HCT116 (cell line): ENCODE results near the gene C12orf57. TPM values are rescaled to one million over a fixed set of nuclear protein-coding genes. Genes with fewer than 3 reads are reported as not detected.

Experiments used
- ATAC-seq: fragments of 200-7000 bp; cut with Tn5 transposase; 2 replicates; pipeline ENCODE4 v1.9.1; 2020; ENCODE audit warnings: mild to moderate bottlenecking, moderate library complexity
- BruUV-seq: library from RNA; stranded (reverse); fragments of 400-500 nt; replicated peaks from 2 replicates; lab custom pipeline; 2021; lab: Mats Ljungman, UMichigan
- CTCF ChIA-PET: fragments of 300-600 bp; sonication (Branson Sonifier 250); formaldehyde crosslinking; loops from one replicate; lab custom pipeline; 2021; ENCODE audit warnings: antibody characterized with exemption; lab: Charles Lee
- POLR2A ChIA-PET: fragments of 300-600, 350-600 bp; sonication (Branson Sonifier 250); formaldehyde crosslinking; loops from one replicate; lab custom pipeline; 2021; ENCODE audit warnings: antibody characterized with exemption; lab: Charles Lee
- RAD21 ChIA-PET, 2 experiments: fragments of 300-600 bp; sonication (Branson Sonifier 250); formaldehyde crosslinking; loops; one replicate each; lab custom pipeline; 2023; ENCODE audit warnings: low total read pairs in 2 of 2; ENCODE audit not compliant: uncharacterized antibody in 2 of 2, unreplicated experiment in 2 of 2, low non-redundant PET in 1 of 2; lab: Charles Lee
- DNase-seq: peaks from one replicate; pipeline ENCODE4 v3.0.0-alpha.2; 2010; ENCODE audit warnings: low read depth, low spot score
- H2AFZ ChIP-seq: fragments of 200-600 bp; shearing (Covaris generic), sonication (generic); 2 replicates; pipeline ENCODE4 v1.6.1; 2017; ENCODE audit warnings: low read depth, mixed run types, mixed read lengths, antibody characterized with exemption, low read length; ENCODE audit not compliant: poor library complexity, severe bottlenecking
- H3K27ac ChIP-seq: 2 replicates; pipeline ENCODE4 v1.5.1; 2012; ENCODE audit warnings: low read depth, low read length
- H3K27me3 ChIP-seq: fragments of 200-600 bp; sonication (generic); 2 replicates; pipeline ENCODE4 v1.6.1; 2016; ENCODE audit warnings: mixed run types, low read length, mixed read lengths; ENCODE audit not compliant: insufficient read depth
- H3K36me3 ChIP-seq, 2 experiments: fragments of 200-500 bp in 1 of 2; fragments of 200-600 bp in 1 of 2; sonication (Bioruptor generic) in 1 of 2; sonication (generic) in 1 of 2; 2 replicates each; pipeline versions ENCODE4 v1.5.1 to v1.6.1; 2014 to 2016; ENCODE audit warnings: low read length in 2 of 2, inconsistent platforms in 1 of 2, mixed read lengths in 1 of 2, mixed run types in 1 of 2; ENCODE audit not compliant: insufficient read depth in 2 of 2, control insufficient read depth in 1 of 2
- H3K4me1 ChIP-seq, 2 experiments: fragments of 200-600 bp in 1 of 2; sonication (generic) in 1 of 2; 2 replicates each; pipeline versions ENCODE4 v1.5.1 to v1.6.1; 2012 to 2017; ENCODE audit warnings: low read length in 2 of 2, inconsistent platforms in 1 of 2, mild to moderate bottlenecking in 1 of 2, mixed read lengths in 1 of 2, mixed run types in 1 of 2, moderate library complexity in 1 of 2; ENCODE audit not compliant: insufficient read depth in 2 of 2, control insufficient read depth in 1 of 2
- H3K4me2 ChIP-seq: fragments of 200-600 bp; sonication (generic); 2 replicates; pipeline ENCODE4 v1.6.1; 2017; ENCODE audit warnings: mixed run types, low read length, mixed read lengths
- H3K4me3 ChIP-seq, 2 experiments: fragments of 200-600 bp in 1 of 2; sonication (generic) in 1 of 2; replicated peaks in 1 of 2; 2 replicates each; pipeline ENCODE4 v1.5.1; 2011 to 2016; ENCODE audit warnings: low read length in 2 of 2, control low read depth in 1 of 2, low read depth in 1 of 2, mild to moderate bottlenecking in 1 of 2, mixed read lengths in 1 of 2, mixed run types in 1 of 2
- H3K79me2 ChIP-seq: fragments of 200-600 bp; sonication (generic); 2 replicates; pipeline ENCODE4 v1.6.1; 2017; ENCODE audit warnings: mild to moderate bottlenecking, mixed run types, low read length, moderate library complexity, mixed read lengths; ENCODE audit not compliant: insufficient read depth
- H3K9ac ChIP-seq: fragments of 200-600 bp; sonication (generic); 2 replicates; pipeline ENCODE4 v1.6.1; 2016; ENCODE audit warnings: low read length, mixed read lengths
- H3K9me2 ChIP-seq: fragments of 200-600 bp; sonication (generic), shearing (Covaris generic); 2 replicates; pipeline ENCODE4 v1.6.1; 2017; ENCODE audit warnings: mixed run types, mild to moderate bottlenecking, moderate library complexity; ENCODE audit not compliant: insufficient read depth
- H3K9me3 ChIP-seq, 2 experiments: fragments of 200-500 bp in 1 of 2; fragments of 200-600 bp in 1 of 2; sonication (Bioruptor generic) in 1 of 2; sonication (generic) in 1 of 2; 2 replicates each; pipeline ENCODE4 v1.6.1; 2014 to 2017; ENCODE audit warnings: low read length in 2 of 2, mixed read lengths in 2 of 2, inconsistent platforms in 1 of 2, low read depth in 1 of 2, mild to moderate bottlenecking in 1 of 2, mixed run types in 1 of 2, moderate library complexity in 1 of 2; ENCODE audit not compliant: control insufficient read depth in 1 of 2, insufficient read depth in 1 of 2
- H4K20me1 ChIP-seq: fragments of 200-600 bp; sonication (generic), shearing (Covaris generic); 2 replicates; pipeline ENCODE4 v1.6.1; 2017; ENCODE audit warnings: mixed run types, mild to moderate bottlenecking, moderate library complexity; ENCODE audit not compliant: insufficient read depth
- CEBPB ChIP-seq: IDR thresholded peaks from 2 replicates; pipeline ENCODE4 v1.6.1; 2012; ENCODE audit warnings: low read depth
- CTCF ChIP-seq, 3 experiments: fragments of 200-600 bp in 1 of 3; sonication (generic) in 1 of 3; IDR thresholded peaks in 2 of 3; conservative IDR thresholded peaks in 1 of 3; 2 replicates each; pipeline ENCODE4 v1.5.1; 2012 to 2017; ENCODE audit warnings: low read depth in 2 of 3, low read length in 2 of 3, antibody characterized with exemption in 1 of 3, borderline replicate concordance in 1 of 3, control low read depth in 1 of 3, mild to moderate bottlenecking in 1 of 3, mixed read lengths in 1 of 3, mixed run types in 1 of 3, moderate library complexity in 1 of 3; ENCODE audit not compliant: insufficient read depth in 1 of 3
- EGR1 ChIP-seq: IDR thresholded peaks from 2 replicates; pipeline ENCODE4 v1.6.1; 2012; ENCODE audit warnings: low read depth
- ELF1 ChIP-seq: IDR thresholded peaks from 2 replicates; pipeline ENCODE4 v1.6.1; 2012; ENCODE audit warnings: low read depth, borderline replicate concordance
- EZH2 ChIP-seq: fragments of 200-600 bp; sonication (generic); IDR thresholded peaks from 2 replicates; pipeline ENCODE4 v1.6.1; 2017; ENCODE audit warnings: antibody characterized with exemption, mixed run types
- EZH2phosphoT487 ChIP-seq: fragments of 200-600 bp; IDR thresholded peaks from 2 replicates; pipeline ENCODE4 v1.6.1; 2018; ENCODE audit warnings: antibody characterized with exemption, borderline replicate concordance
- FOSL1 ChIP-seq: IDR thresholded peaks from 2 replicates; pipeline ENCODE4 v1.6.1; 2012; ENCODE audit warnings: low read depth
- JUND ChIP-seq: IDR thresholded peaks from 2 replicates; pipeline ENCODE4 v1.6.1; 2012
- POLR2A ChIP-seq: IDR thresholded peaks from 2 replicates; pipeline ENCODE4 v1.7.0; 2011; ENCODE audit warnings: borderline replicate concordance; ENCODE audit not compliant: insufficient read depth, insufficient read length; ENCODE audit errors: extremely low read depth
- POLR2AphosphoS5 ChIP-seq: IDR thresholded peaks from 2 replicates; pipeline ENCODE4 v1.6.1; 2011; ENCODE audit warnings: mild to moderate bottlenecking, low read depth, low read length, moderate library complexity
- SIN3A ChIP-seq: IDR thresholded peaks from 2 replicates; pipeline ENCODE4 v1.6.1; 2012; ENCODE audit warnings: low read depth
- SRF ChIP-seq: IDR thresholded peaks from 2 replicates; pipeline ENCODE4 v1.6.1; 2012; ENCODE audit warnings: low read depth
- TCF7L2 ChIP-seq: IDR thresholded peaks from 2 replicates; pipeline ENCODE4 v1.7.0; 2011; ENCODE audit warnings: borderline replicate concordance, inconsistent platforms; ENCODE audit not compliant: insufficient read depth, insufficient read length; ENCODE audit errors: extremely low read depth
- YY1 ChIP-seq: IDR thresholded peaks from 2 replicates; pipeline ENCODE4 v1.6.1; 2011; ENCODE audit warnings: low read length, low read depth, moderate library complexity, mild to moderate bottlenecking; ENCODE audit not compliant: insufficient replicate concordance; ENCODE audit errors: extremely low read depth
- ZBTB33 ChIP-seq: IDR thresholded peaks from 2 replicates; pipeline ENCODE4 v1.6.1; 2011; ENCODE audit warnings: mild to moderate bottlenecking, low read length, moderate library complexity; ENCODE audit not compliant: insufficient replicate concordance; ENCODE audit errors: extremely low read depth
- intact Hi-C: fragments of 100-400 bp; cut with micrococcal nuclease; formaldehyde crosslinking; loops from 2 replicates; pipeline ENCODE4 v1.10.0; 2022
- total RNA-seq: library from RNA; stranded (reverse); gene quantifications from one replicate; pipeline ENCODE4 v1.2.1, GENCODE V29; 2021; ENCODE audit not compliant: unreplicated experiment
- TF ChIP-seq, protein P1 (sequence below): IDR thresholded peaks from 2 replicates; pipeline ENCODE4 v1.6.1; 2012

The C12orf57 gene
- total RNA-seq, 1 experiment from 2014 or later, result 202 TPM

DNA sequence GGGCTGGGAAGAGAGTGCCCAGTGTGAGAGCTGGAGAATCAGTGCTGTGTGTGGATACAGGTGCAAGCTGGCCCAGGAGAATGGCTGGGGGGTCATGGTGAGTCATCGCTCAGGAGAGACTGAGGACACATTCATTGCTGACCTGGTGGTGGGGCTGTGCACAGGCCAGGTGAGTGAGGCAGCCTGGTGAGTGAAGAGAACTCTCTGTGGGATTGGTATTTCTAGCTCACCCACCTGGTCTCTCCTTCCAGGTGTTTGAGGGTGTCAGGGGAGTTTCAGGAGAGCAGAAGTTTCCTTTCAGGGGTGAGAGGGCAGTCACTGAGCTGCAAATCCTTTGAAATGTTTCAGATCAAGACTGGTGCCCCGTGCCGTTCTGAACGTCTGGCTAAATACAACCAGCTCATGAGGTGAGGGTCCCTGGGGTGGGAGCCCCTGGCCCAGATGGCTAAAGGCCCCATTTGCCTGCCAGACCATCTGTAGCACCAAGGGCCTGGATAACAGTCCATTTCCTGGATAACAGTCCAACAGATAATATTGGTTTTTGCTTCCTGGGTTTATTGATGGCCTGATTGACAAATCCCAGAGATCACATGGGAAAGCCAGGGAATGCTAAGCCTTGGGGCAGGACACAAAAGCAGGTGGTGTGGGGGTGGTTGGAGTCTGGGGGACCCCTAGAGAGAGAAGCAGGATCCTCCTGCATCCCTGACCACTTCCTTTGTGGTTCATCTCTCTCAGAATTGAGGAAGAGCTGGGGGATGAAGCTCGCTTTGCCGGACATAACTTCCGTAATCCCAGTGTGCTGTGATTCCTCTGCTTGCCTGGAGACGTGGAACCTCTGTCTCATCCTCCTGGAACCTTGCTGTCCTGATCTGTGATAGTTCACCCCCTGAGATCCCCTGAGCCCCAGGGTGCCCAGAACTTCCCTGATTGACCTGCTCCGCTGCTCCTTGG is 21.6 kb upstream of the C12orf57 start:
- Histone ChIP-seq H3K4me3 (no peak overlapping the region), H4K20me1 (no peaks in the 10 kb centered on the region), H3K36me3 (peaks cover 3 to 9% of the 10 kb centered on the region in 2 experiments; a peak in 1 of 4 replicates), H2AFZ (no peak overlapping the region), H3K27me3 (no peaks in the 10 kb centered on the region), H3K27ac (no peak overlapping the region), H3K4me2 (no peak overlapping the region), H3K9me3 (no peaks in the 10 kb centered on the region), H3K79me2 (peaks cover 7% of the 10 kb centered on the region), H3K9ac (no peak overlapping the region), H3K9me2 (no peaks in the 10 kb centered on the region), H3K4me1 (peaks cover 18 to 46% of the 10 kb centered on the region in 2 experiments)
- TF ChIP-seq FOSL1, result no peak
- no peak for TF ChIP-seq EGR1
- TF ChIP-seq, protein P1, sequence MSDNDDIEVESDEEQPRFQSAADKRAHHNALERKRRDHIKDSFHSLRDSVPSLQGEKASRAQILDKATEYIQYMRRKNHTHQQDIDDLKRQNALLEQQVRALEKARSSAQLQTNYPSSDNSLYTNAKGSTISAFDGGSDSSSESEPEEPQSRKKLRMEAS, result no peak
- no peak for TF ChIP-seq EZH2
- no peak for TF ChIP-seq ZBTB33
- TF ChIP-seq CTCF (IDR thresholded peaks at IDR 0.05 in 2 of 3, conservative IDR thresholded peaks at IDR 0.05 in 1 of 3; ENCODE audit: borderline replicate concordance in 1 of 3, insufficient read depth in 1 of 3, low read depth in 2 of 3, low read length in 2 of 3), result no peak
- TF ChIP-seq JUND, result no peak
- TF ChIP-seq POLR2AphosphoS5, result no peak
- TF ChIP-seq ELF1, result no peak
- no peak for TF ChIP-seq SRF
- no peak for TF ChIP-seq CEBPB
- TF ChIP-seq YY1, result no peak
- no peak for TF ChIP-seq TCF7L2
- no peak for TF ChIP-seq SIN3A
- no peak for TF ChIP-seq EZH2phosphoT487
- no peak for TF ChIP-seq POLR2A
- intact Hi-C loops, result no loop called here
- ChIA-PET RAD21 (interaction anchor here in 1 of 2 experiments (0.6 kb wide), 1 partner anchor 174 kb away, joined by 3 read pairs; no protein-coding TSS in a partner anchor), CTCF (interaction anchor here (1.0 to 1.4 kb wide), 2 partner anchors 31 to 87 kb away, joined by 3 read pairs; no protein-coding TSS in a partner anchor), POLR2A (interaction anchor here (2.7 kb wide), 1 partner anchor 22 kb away, joined by 7 read pairs; the partner anchor contains the start of genes C12orf57 and RNU7-1)
- BruUV-seq, result no TSS peak
- DNase-seq (no peak), ATAC-seq (no peak)
